ENCODE measurements around the gene RAPGEF2.

DNA sequence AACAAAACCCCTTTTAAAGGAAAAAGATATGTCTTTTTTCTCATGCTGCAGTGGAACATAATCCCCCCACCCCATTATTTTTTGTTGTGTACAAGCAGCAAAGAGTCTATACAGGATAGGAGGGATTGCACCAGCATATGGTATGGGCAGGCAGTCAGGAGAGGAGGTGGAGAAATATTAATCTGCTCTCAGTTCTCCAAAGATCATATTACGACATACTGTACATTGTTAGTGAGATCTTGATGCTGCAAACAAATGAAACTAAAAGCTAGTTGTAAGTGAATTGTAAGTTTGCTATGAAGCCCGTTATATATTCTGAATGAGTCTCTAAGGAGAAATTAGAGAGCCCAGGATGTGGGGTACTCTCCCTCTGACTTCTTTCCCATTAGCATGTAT is 75.3 kb downstream of the RAPGEF2 start:
- TF ChIP-seq POLR2AphosphoS5 (IDR thresholded peaks at IDR 0.05), result no peak
- TF ChIP-seq, protein P1, sequence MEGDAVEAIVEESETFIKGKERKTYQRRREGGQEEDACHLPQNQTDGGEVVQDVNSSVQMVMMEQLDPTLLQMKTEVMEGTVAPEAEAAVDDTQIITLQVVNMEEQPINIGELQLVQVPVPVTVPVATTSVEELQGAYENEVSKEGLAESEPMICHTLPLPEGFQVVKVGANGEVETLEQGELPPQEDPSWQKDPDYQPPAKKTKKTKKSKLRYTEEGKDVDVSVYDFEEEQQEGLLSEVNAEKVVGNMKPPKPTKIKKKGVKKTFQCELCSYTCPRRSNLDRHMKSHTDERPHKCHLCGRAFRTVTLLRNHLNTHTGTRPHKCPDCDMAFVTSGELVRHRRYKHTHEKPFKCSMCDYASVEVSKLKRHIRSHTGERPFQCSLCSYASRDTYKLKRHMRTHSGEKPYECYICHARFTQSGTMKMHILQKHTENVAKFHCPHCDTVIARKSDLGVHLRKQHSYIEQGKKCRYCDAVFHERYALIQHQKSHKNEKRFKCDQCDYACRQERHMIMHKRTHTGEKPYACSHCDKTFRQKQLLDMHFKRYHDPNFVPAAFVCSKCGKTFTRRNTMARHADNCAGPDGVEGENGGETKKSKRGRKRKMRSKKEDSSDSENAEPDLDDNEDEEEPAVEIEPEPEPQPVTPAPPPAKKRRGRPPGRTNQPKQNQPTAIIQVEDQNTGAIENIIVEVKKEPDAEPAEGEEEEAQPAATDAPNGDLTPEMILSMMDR (IDR thresholded peaks at IDR 0.05), result no peak

Measured in breast epithelium (tissue), 3 donors.